HL-60 (cell line): Measurements from ENCODE around the gene TMEM60.

ENCODE experiments used
- DNase-seq, 2 experiments: peaks; one replicate each; pipeline ENCODE4 v3.0.0-alpha.2; 2010 to 2020; ENCODE audit warnings: low read depth in 1 of 2, low spot score in 1 of 2
- H3K27ac ChIP-seq: fragments of 250-450 bp; sonication (Bioruptor Pico); replicated peaks from 2 replicates; pipeline ENCODE4 v1.5.1; 2020; ENCODE audit warnings: mild to moderate bottlenecking, moderate library complexity
- H3K27me3 ChIP-seq: fragments of 250-450 bp; sonication (Bioruptor Pico); 2 replicates; pipeline ENCODE4 v1.5.1; 2021; ENCODE audit warnings: mild to moderate bottlenecking, moderate library complexity; ENCODE audit not compliant: insufficient read depth, poor library complexity, severe bottlenecking
- H3K4me3 ChIP-seq: replicated peaks from 2 replicates; pipeline ENCODE4 v1.5.1; 2011; ENCODE audit warnings: mild to moderate bottlenecking, control low read depth, low read length; ENCODE audit not compliant: insufficient read depth
- GABPA ChIP-seq: IDR thresholded peaks from 2 replicates; pipeline ENCODE4 v1.6.1; 2012; ENCODE audit warnings: low read depth
- POLR2AphosphoS5 ChIP-seq: IDR thresholded peaks from 2 replicates; pipeline ENCODE4 v1.6.1; 2012; ENCODE audit warnings: low read depth
- REST ChIP-seq: IDR thresholded peaks from 2 replicates; pipeline ENCODE4 v1.6.1; 2012; ENCODE audit warnings: low read depth; ENCODE audit not compliant: insufficient replicate concordance
- SPI1 ChIP-seq: IDR thresholded peaks from 2 replicates; pipeline ENCODE4 v1.6.1; 2012; ENCODE audit warnings: low read depth, mild to moderate bottlenecking, borderline replicate concordance
- TF ChIP-seq, protein P1 (sequence below): IDR thresholded peaks from one replicate; pipeline ENCODE4 v1.5.1; 2011; ENCODE audit warnings: low read length, control low read depth, inconsistent platforms; ENCODE audit not compliant: insufficient read depth

Gene TMEM60

GRCh38 chr7:77770316-77770715 lies 27.9 kb downstream of the TMEM60 start:
- H3K27ac ChIP-seq, result no peak overlapping the region
- no peak for TF ChIP-seq GABPA
- no peak for TF ChIP-seq REST
- TF ChIP-seq SPI1, result no peak
- TF ChIP-seq, protein P1, sequence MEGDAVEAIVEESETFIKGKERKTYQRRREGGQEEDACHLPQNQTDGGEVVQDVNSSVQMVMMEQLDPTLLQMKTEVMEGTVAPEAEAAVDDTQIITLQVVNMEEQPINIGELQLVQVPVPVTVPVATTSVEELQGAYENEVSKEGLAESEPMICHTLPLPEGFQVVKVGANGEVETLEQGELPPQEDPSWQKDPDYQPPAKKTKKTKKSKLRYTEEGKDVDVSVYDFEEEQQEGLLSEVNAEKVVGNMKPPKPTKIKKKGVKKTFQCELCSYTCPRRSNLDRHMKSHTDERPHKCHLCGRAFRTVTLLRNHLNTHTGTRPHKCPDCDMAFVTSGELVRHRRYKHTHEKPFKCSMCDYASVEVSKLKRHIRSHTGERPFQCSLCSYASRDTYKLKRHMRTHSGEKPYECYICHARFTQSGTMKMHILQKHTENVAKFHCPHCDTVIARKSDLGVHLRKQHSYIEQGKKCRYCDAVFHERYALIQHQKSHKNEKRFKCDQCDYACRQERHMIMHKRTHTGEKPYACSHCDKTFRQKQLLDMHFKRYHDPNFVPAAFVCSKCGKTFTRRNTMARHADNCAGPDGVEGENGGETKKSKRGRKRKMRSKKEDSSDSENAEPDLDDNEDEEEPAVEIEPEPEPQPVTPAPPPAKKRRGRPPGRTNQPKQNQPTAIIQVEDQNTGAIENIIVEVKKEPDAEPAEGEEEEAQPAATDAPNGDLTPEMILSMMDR, result no peak
- TF ChIP-seq POLR2AphosphoS5, result no peak
- H3K27me3 ChIP-seq, result no peaks in the 10 kb centered on the region
- no peak overlapping the region for H3K4me3 ChIP-seq
- no peak for DNase-seq

- H3K27me3 ChIP-seq, result no peaks in the 10 kb centered on the region
- TF ChIP-seq SPI1, result no peak
- TF ChIP-seq POLR2AphosphoS5, result no peak
- TF ChIP-seq GABPA, result no peak
- TF ChIP-seq, protein P1, result no peak
- no peak for TF ChIP-seq REST
- no peak overlapping the region for H3K4me3 ChIP-seq
- H3K27ac ChIP-seq, result no peak overlapping the region
- DNase-seq, result no peak
Observed at GRCh38 chr7:77766801-77767605, 31.2 kb downstream of the TMEM60 start.

DNA sequence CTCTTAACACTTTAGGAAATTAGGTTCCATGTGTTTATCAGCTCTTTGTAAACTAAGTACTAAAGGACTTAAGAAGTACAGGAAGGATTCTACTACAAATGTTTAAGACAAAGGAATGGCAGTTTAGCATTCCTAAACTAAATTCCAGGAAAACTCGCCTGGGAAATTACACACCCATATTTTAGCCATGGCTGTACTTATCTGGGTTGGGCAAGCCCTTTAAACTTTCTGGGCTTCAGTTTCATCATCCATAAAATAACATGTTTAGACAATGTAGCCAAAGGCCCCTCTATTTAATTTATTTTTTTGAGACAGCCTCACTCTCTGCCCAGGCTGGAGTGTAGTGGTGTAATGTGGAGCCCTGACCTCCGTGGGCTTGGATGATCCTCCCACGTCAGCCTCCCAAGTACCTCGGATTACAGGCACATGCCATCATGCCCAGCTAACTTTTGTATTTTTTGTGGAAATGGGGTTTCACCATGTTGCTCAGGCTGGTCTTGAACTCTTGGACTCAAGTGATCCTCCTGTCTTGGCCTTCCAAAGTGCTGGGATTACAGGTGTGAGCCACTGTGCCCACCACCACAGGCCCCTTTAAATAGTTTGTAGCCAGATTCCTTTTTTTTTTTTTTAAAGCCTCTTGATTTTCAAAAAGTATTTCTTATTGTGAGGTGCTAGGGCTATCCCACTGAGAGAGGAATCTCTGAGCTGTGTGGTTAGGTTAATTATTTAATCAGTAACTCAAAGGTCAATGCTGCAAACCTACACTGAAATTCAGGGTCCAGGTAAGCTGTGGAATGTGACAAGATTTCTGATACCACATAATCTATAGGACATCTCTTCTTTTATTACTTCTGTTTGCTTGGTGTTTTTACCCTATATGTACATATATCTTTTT lies 32.1 kb downstream of the TMEM60 start:
- no peak for DNase-seq
- no peak overlapping the region for H3K27ac ChIP-seq

More for the DNA sequence above, 32.1 kb downstream of the TMEM60 start:
- H3K4me3 ChIP-seq, result no peak overlapping the region
- TF ChIP-seq REST (no peak), SPI1 (no peak), GABPA (no peak), POLR2AphosphoS5 (no peak)
- TF ChIP-seq, protein P1, result no peak
- no peaks in the 10 kb centered on the region for H3K27me3 ChIP-seq
